A172 (cell line): ENCODE results near the gene CATSPERE. TPM values are rescaled to one million over a fixed set of nuclear protein-coding genes. Genes with fewer than 3 reads are reported as not detected.
"Not testable (repeated sequence)": the region's sequence is repeated elsewhere in the genome, so short reads cannot be mapped to it uniquely, and the experiment has no call there.

Experiments used
- DNase-seq: peaks from one replicate; pipeline ENCODE4 v3.0.0-alpha.2; 2015; ENCODE audit warnings: low spot score
- total RNA-seq: library from RNA; depleted of rRNA; stranded (reverse); fragments of >200 nt; shearing (Covaris generic); gene quantifications from 2 replicates; pipeline ENCODE4 v1.2.3, GENCODE V29; 2014

Gene CATSPERE
- total RNA-seq, 1 experiment from 2014 or later = 0.09 TPM

- no peak for DNase-seq
Measured at GRCh38 chr1:244448279-244449036, 12.6 kb upstream of the CATSPERE start.

- DNase-seq = no peak
Measured at GRCh38 chr1:244449936-244450508, 11.1 kb upstream of the CATSPERE start.

GRCh38 chr1:244450597-244451538, 10.2 kb upstream of the CATSPERE start:
- peak; percentile 53 for DNase-seq

- no peak for DNase-seq
Measured at GRCh38 chr1:244451539-244451950, 9.5 kb upstream of the CATSPERE start, which contains the start of gene ADSS2. TSS of gene ADSS2 (minus strand) at chr1:244451909. CDS start at chr1:244451817, 92 bp downstream.

GRCh38 chr1:244451951-244452795, 8.9 kb upstream of the CATSPERE start:
- peak; percentile 99 for DNase-seq

DNA sequence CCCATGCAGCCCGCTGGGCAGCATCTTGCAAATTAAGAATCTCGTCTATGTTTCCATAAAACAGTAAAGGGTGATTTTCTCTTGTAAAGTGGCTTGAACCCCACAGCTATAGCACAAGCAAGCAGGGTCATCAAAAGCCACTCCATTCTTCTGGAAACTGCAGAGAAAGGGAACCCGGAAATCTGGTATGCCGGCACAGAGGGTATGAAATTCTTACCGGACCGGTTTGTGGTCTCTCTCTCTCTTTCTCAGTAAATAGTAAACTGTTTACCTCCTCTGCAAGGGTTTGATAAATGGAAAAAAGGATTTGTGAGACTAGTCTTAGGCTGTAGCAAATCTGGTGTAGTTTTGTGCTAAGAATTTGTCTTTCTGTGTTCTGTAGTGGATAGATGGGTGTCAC, 6.7 kb upstream of the CATSPERE start:
- DNase-seq = no peak

GRCh38 chr1:244456586-244456985, 4.5 kb upstream of the CATSPERE start:
- no peak for DNase-seq

- DNase-seq = no peak
Measured at GRCh38 chr1:244458781-244459180, 2.3 kb upstream of the CATSPERE start.

DNA sequence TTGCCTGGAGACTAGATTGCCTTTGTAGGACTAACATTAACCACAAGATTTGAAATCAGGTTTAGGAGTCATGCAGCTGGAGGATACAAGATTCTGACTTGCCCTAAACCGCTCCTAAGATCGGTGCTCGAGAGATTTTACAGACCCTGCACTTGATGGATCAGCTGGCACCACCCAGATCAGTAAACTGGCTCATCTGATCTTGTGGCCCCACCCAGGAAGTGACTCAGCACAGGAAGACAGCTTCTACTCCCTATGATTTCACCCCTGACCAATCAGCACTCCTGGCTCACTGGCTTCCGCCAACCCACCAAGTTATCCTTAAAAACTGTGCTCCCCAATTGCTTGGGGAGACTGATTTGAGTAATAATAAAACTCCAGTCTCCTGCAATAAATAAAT, 876 bp upstream of the CATSPERE start:
- peak; percentile 83 for DNase-seq

GRCh38 chr1:244466724-244467123, 5.7 kb downstream of the CATSPERE start:
- DNase-seq = no peak

DNA sequence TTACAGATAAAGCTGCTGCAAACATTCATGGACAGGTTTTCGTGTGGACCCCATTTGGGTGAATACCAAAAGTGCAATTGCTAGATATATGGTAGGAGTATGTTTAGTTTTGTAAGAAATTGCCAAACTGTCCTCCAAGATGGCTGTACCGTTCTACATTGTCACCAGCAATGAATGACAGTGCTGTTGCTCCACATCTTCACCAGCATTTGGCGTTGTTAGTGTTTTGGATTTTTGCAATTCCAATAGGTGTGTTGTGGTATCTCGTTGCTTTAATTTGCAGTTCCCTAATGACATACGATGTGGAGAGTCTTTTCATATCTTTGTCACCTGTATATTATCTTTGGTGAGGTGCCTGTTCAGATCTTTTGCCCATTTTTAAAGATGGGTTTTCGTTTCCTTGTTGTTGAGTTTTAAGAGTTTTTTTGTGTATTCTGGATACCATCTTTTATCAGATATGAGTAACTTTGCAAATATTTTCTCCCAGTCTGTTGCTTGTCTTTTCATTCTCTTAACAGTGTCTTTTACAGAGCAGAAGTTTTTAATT, 12.1 kb downstream of the CATSPERE start:
- DNase-seq = no peak

DNA sequence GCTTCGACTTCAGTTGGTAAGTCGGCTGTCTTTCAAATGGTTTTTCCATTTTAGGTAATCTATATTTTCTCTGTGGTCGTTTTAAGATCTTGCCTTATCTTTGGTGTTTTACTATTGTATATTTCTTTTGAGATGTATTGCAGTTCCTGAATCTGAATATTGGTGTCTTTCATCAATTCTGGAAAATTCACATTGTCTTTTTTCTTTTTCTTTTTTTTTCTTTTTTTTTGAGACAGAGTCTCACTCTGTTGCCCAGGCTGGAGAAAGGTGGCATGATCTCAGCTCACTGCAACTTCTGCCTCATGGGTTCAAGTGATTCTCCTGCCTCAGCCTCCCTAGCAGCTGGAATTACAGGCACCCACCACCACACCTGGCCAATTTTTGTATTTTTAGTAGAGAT, 23.9 kb downstream of the CATSPERE start:
- DNase-seq = not testable (repeated sequence)

DNA sequence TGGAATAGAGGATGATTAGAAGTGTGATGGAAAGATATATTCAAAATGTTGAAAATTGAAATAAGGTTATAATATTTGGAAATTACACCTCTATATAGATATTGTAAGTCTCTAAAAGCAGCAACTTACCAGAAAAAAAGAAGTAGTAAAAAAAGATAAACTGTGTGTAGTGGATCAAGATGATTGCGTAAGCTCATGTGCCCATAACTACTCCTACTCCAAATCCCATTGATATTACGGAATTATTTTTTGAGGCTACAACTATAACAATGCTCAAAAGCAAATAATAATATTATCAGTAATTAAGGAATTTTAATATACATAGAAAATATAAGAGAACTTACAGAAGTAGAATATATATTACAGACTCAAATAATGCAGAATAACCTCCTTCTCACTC, 33.6 kb downstream of the CATSPERE start:
- no peak for DNase-seq

DNA sequence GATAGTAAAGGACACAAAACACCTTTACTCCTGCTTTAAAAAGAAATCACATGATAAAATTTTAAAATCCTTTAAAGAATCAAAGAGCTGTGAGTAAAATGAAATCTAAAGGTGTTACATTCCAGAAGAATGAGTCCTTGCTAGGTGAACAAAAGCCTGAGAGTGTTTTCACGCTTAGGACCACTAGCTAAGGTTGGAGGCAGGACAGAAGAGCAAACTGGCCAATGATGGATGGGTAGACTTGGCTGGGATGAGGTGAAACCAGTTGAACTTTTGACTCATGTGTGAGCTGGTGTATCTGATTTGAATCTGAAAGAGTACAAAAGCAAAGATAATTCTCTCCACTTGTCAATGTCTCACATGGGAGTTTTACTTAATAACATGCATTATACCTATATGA, 35.1 kb downstream of the CATSPERE start:
- DNase-seq = no peak

DNA sequence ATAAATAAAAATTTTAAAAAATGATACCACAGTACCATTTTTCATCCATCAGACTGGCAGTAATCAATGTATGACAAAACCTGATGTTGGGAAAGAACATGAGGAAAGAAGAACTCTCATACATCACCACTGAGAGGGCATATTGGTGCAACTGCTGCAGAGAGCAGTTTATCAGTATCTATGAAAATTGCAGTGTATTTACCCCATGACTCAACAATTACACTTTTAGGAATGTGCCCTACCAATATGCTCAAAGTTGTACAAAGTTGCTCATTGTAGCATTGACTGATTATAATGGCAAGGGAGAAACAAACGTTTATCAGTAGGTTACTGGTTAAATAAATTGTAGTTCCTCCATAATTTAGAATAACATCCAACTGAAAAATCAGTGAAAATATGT, 36.7 kb downstream of the CATSPERE start:
- no peak for DNase-seq

DNA sequence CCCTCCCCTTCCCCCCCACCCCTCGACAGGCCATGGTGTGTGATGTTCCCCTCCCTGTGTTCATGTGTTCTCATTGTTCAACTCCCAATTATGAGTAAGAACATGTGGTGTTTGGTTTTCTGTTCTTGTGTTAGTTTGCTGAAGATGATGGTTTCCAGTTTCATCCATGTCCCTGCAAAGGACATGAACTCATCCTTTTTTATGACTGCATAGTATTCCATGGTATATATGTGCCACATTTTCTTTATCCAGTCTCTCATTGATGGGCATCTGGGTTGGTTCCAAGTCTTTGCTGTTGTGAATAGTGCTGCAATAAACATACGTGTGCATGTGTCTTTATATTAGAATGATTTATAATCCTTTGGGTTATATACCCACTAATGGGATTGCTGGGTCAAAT, 38.4 kb downstream of the CATSPERE start:
- not testable (repeated sequence) for DNase-seq

GRCh38 chr1:244500515-244500914, 39.4 kb downstream of the CATSPERE start:
- DNase-seq = not testable (repeated sequence)

DNA sequence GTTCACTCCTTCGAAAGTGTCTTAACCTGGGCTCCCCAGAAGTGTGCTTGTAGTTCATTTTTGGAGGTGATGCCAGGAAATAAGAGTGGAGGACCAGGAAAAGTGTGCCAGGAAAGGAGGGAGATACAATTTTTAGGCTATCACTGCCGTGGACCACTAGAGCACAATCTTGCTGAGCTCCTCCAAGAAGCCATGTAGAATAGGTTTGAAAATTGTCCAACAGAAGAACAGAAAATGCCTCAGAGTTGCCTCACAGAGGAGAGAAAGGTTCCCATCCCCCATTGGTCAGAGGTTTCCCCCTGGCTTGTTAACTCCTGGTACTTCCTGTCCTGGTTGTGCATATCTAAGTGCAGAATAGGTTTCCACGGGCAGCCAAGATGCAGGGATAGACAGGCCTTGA, 41.6 kb downstream of the CATSPERE start:
- no peak for DNase-seq

- no peak for DNase-seq
Measured at GRCh38 chr1:244513493-244513892, 52.4 kb downstream of the CATSPERE start.

DNA sequence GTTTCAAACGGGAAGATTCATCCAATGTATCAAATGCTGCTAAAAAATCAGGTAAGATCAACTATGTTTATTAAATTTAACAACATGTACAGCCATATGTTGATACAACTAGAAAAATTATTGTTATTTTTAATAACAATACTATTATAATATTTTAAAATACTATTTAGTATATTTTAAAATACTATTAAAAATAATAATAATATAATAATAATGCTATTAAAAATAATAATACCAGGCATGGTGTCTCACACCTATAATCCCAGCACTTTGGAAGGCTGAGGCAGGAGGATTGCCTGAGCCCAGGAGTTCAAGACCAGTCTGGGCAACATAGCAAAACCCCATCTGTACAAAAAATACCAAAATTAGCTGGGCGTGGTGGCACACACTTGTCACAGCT, 54.6 kb downstream of the CATSPERE start:
- DNase-seq = no peak

DNA sequence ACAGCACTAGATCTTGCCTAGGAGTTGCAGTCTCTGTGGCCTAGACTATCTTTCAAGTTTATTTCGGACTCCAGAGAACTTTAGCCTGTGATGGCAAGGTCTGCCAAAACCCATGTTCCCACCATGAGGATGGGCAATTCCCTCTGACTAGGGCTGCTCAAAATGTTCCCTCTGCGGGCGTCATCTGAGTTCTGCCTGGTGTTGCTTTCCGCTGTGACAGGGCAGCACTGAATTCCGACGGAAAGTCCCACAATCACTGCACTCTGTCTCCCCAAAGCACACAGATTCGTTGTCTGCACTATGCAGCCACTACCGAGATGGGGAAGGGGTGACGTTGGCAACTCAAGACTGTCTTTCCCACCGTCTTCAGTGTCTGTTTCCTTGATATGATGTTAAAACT, 75.2 kb downstream of the CATSPERE start:
- DNase-seq = no peak
